Right lobe of liver (tissue), 6 donors: ENCODE results near the gene TIAM2. TPM values are rescaled to one million over a fixed set of nuclear protein-coding genes. Genes with fewer than 3 reads are reported as not detected.

Source experiments
- ATAC-seq, 4 donors: fragments of 200-7000 bp; cut with Tn5 transposase; one replicate each; pipeline ENCODE4 v1.9.1; 2020; ENCODE audit warnings: mild to moderate bottlenecking in 4 of 4, moderate library complexity in 4 of 4
- DNase-seq, 3 donors: peaks; one replicate each; pipeline ENCODE4 v3.0.0-alpha.2; 2020
- H3K27ac ChIP-seq, 3 donors: fragments of 200-600 bp; one replicate each; pipeline ENCODE4 v1.8.0; 2022
- H3K27me3 ChIP-seq, 2 donors: fragments of 200-600 bp; one replicate each; pipeline ENCODE4 v1.8.0; 2022
- H3K36me3 ChIP-seq, 4 donors: fragments of 200-600 bp; sonication (generic) in 1 of 4; one replicate each; pipeline versions ENCODE4 v1.5.1 to v1.8.0; 2017 to 2022; ENCODE audit warnings: control low read depth in 1 of 4
- H3K4me1 ChIP-seq, 4 donors: fragments of 200-600 bp; sonication (generic) in 1 of 4; one replicate each; pipeline versions ENCODE4 v1.5.1 to v1.8.0; 2017 to 2022; ENCODE audit warnings: control low read depth in 1 of 4
- H3K4me3 ChIP-seq, 3 donors: fragments of 200-600 bp; one replicate each; pipeline ENCODE4 v1.8.0; 2022
- H3K9me3 ChIP-seq, 4 donors: fragments of 200-600 bp; sonication (generic) in 1 of 4; one replicate each; pipeline versions ENCODE4 v1.5.1 to v1.8.0; 2017 to 2022; ENCODE audit warnings: control low read depth in 1 of 4
- CTCF ChIP-seq, 4 donors: fragments of 200-600 bp in 3 of 4; fragments of 450-650 bp in 1 of 4; IDR thresholded peaks; one replicate each; pipeline versions ENCODE4 v1.5.1 to v1.8.0; 2016 to 2022; ENCODE audit warnings: antibody characterized with exemption in 4 of 4, mild to moderate bottlenecking in 2 of 4
- POLR2A ChIP-seq: fragments of 450-650 bp; IDR thresholded peaks from one replicate; pipeline ENCODE4 v1.6.1; 2017; ENCODE audit warnings: antibody characterized with exemption, mild to moderate bottlenecking
- WGBS: methylation state at CpG from one replicate; pipeline ENCODE4 v1.1.6; 2018; ENCODE audit warnings: low coverage, low lambda C conversion rate; ENCODE audit not compliant: insufficient coverage; ENCODE audit errors: missing lambda C conversion rate; 5-methylcytosine and 5-hydroxymethylcytosine counted together
- intact Hi-C, 2 donors: fragments of 100-400 bp; cut with DNase I; formaldehyde crosslinking; loops; one replicate each; pipeline versions ENCODE4 v1.11.2 to v1.14.1; 2022
- total RNA-seq, 6 experiments: library from RNA; depleted of rRNA in 2 of 6; stranded (reverse); fragments of >200 nt in 2 of 6; fragmentation: NEBNext Ultra II Directional in 3 of 6; extraction: Animal tissue kit (Norgen Biotek cat#: 25700) in 3 of 6; gene quantifications; one replicate each; pipeline versions ENCODE4 v1.1.0 to v1.2.4, GENCODE V29; 2016 to 2023
- donor health status: DM: no; HTN: yes; CAD: no.
- donor health status: DM: no; HTN: no; CAD: no.
- donor health status: DM: no; HTN: no; CAD: no.
- donor health status: DM: no; HTN: yes; CAD: no.
- donor health status: DM: no; HTN: yes; CAD: no.

TIAM2 gene
- total RNA-seq, 6 experiments from 2014 or later, result 1.3 to 4.4 (median 1.7) TPM

- Histone ChIP-seq H3K27me3 (no peaks in the 10 kb centered on the region), H3K4me3 (no peak overlapping the region), H3K36me3 (no peaks in the 10 kb centered on the region), H3K9me3 (no peaks in the 10 kb centered on the region), H3K4me1 (no peaks in the 10 kb centered on the region), H3K27ac (no peak overlapping the region)
- 84% methylated on average over 2 of the region's 2 CpGs for whole genome bisulfite sequencing
- DNase-seq, result no peak
- peak in 1 of 4 donors; percentile 17 for ATAC-seq
- TF ChIP-seq CTCF (IDR thresholded peaks at IDR 0.05) (no peak), POLR2A (no peak)
- intact Hi-C loops, result no loop called here
Measured at GRCh38 chr6:155077784-155078183, 82.7 kb downstream of the TIAM2 start.

- ATAC-seq (no peak), DNase-seq (no peak)
- intact Hi-C loops, result no loop called here
- TF ChIP-seq CTCF (IDR thresholded peaks at IDR 0.05) (no peak), POLR2A (no peak)
- Histone ChIP-seq H3K4me3 (no peak overlapping the region), H3K27me3 (no peaks in the 10 kb centered on the region), H3K27ac (no peak overlapping the region), H3K36me3 (no peaks in the 10 kb centered on the region), H3K4me1 (no peaks in the 10 kb centered on the region), H3K9me3 (no peaks in the 10 kb centered on the region)
- 67% methylated on average over 4 of the region's 8 CpGs for WGBS
Measured at GRCh38 chr6:155078331-155078745, 83.2 kb downstream of the TIAM2 start.

- H3K4me3 ChIP-seq, result no peak overlapping the region
- no peak overlapping the region for H3K27ac ChIP-seq
- intact Hi-C loops, result no loop called here
- no peaks in the 10 kb centered on the region for H3K4me1 ChIP-seq
- no peaks in the 10 kb centered on the region for H3K27me3 ChIP-seq
- TF ChIP-seq CTCF (IDR thresholded peaks at IDR 0.05) (no peak), POLR2A (no peak)
- ATAC-seq (no peak), DNase-seq (no peak)
- H3K36me3 ChIP-seq, result no peaks in the 10 kb centered on the region
- H3K9me3 ChIP-seq, result no peaks in the 10 kb centered on the region
- whole genome bisulfite sequencing, result 14% methylated on average over 7 of the region's 7 CpGs
Measured at GRCh38 chr6:155079985-155080452, 84.9 kb downstream of the TIAM2 start.

DNA sequence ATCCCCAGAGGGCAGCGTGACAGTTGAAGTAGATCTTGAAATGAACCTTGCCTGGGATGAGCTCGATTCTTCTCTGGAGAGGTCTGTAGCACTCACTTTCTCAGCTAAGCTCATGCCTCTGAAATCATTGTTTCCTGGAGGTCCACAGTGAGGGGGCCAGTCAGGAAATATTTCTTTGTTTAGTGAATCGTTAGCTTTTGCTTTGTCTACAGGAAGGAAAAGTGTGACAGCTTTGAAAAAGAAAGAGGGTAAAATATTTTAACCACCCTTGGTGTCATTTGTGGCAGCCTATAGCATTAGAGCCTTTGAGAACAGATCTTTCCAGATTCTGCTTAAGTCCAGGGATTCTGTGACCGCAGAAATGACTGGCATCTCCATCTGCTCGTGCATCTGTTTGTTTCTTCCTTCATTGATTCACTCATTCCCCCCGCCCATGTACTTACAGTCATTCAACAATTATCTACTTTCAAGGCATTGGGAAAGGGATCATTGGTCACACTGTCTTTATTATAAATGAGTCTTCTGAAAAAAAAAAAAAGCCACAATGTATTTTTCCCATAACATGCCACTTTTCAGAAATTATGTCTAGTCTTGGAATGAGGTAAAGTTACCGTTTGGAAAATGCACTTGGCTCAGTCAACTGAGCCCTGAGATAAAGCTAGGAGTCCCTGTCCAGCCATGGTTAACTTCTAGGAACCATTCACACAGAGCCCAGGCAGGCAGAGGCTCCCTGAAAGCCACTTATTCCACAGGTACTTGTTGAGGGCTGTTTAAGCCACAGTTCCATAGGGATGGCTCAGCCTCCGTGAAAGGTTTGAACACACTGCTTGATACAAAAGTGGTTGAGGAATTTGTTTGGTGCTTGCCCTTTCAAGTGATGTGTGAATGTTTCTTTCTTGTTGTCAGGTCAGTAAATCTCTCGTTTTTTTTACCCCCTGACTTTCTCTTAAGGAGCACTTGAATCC lies 86.0 kb downstream of the TIAM2 start:
- no peak for DNase-seq
- Histone ChIP-seq H3K9me3 (no peaks in the 10 kb centered on the region), H3K27ac (no peak overlapping the region), H3K4me1 (no peaks in the 10 kb centered on the region), H3K27me3 (no peaks in the 10 kb centered on the region), H3K4me3 (no peak overlapping the region), H3K36me3 (no peaks in the 10 kb centered on the region)
- no peak for TF ChIP-seq CTCF (IDR thresholded peaks at IDR 0.05)
- no peak for TF ChIP-seq POLR2A
- 36% methylated on average over 8 of the region's 9 CpGs for WGBS
- ATAC-seq, result no peak
- intact Hi-C loops, result no loop called here
